Mononuclear cell (primary cell): ENCODE data around the gene PHLDB1. TPM values are rescaled to one million over a fixed set of nuclear protein-coding genes. Genes with fewer than 3 reads are reported as not detected.

Source experiments
- H3K27me3 ChIP-seq: 2 replicates; pipeline ENCODE4 v1.6.0; 2011; ENCODE audit warnings: low read length, control low read depth; ENCODE audit not compliant: insufficient read depth
- H3K4me1 ChIP-seq: 2 replicates; pipeline ENCODE4 v1.5.1; 2011; ENCODE audit warnings: mild to moderate bottlenecking, low read length, control low read depth; ENCODE audit not compliant: insufficient read depth
- H3K4me3 ChIP-seq: 2 replicates; pipeline ENCODE4 v1.5.1; 2011; ENCODE audit warnings: mild to moderate bottlenecking, low read length, moderate library complexity
- H3K9me3 ChIP-seq: 2 replicates; pipeline ENCODE4 v1.5.1; 2011; ENCODE audit warnings: low read depth, mild to moderate bottlenecking, control low read depth, low read length
- total RNA-seq: library from RNA; depleted of rRNA; stranded (reverse); fragments of >200 nt; gene quantifications from one replicate; pipeline ENCODE4 v1.2.3, GENCODE V29; 2012

The PHLDB1 gene
- total RNA-seq, 1 donor = 0.63 TPM

DNA sequence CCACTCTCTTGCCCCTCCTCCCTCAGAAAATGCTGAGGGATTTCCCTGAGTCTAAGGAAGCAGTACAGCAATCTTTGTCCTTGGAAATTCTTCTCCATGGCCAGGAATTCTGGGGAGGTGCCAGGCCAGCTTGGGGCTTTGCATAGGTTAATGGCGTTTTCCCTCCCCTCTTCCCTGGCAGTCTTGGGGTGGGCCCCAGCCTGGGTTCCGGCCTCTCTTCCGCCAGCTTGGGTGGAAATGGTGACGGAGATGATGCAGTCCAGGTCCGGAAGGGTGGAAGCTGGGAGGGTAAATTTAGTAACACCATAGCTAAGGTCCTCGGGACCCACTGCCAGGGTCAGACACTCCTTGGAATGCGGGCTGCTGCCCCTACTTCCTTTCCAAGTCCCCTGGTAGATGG, 5.0 kb downstream of the PHLDB1 start:
- H3K4me1 ChIP-seq = peaks cover 44% of the 10 kb centered on the region
- H3K9me3 ChIP-seq = no peaks in the 10 kb centered on the region
- H3K27me3 ChIP-seq = peaks cover 42% of the 10 kb centered on the region
- no peak overlapping the region for H3K4me3 ChIP-seq

DNA sequence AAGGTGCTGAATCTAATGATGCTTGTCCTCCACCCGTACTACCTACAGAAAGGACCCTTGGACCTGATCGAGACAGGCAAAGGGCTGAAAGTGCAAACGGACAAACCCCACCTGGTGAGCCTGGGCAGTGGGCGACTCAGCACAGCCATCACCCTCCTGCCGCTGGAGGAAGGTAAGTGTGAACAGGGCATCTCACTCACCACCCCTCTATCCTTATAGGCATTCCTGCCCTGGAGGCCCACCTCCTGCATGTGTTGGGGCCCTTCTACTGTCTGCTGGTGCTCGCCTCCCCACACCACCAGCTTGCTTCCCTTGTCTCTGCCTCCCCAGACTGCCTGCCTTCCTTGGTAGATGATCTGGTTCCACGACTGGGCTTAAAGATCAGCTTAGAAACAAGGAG, 7.1 kb downstream of the PHLDB1 start:
- no peaks in the 10 kb centered on the region for H3K9me3 ChIP-seq
- H3K4me3 ChIP-seq = no peak overlapping the region
- peaks cover 22% of the 10 kb centered on the region for H3K4me1 ChIP-seq
- H3K27me3 ChIP-seq = peaks cover 29% of the 10 kb centered on the region

DNA sequence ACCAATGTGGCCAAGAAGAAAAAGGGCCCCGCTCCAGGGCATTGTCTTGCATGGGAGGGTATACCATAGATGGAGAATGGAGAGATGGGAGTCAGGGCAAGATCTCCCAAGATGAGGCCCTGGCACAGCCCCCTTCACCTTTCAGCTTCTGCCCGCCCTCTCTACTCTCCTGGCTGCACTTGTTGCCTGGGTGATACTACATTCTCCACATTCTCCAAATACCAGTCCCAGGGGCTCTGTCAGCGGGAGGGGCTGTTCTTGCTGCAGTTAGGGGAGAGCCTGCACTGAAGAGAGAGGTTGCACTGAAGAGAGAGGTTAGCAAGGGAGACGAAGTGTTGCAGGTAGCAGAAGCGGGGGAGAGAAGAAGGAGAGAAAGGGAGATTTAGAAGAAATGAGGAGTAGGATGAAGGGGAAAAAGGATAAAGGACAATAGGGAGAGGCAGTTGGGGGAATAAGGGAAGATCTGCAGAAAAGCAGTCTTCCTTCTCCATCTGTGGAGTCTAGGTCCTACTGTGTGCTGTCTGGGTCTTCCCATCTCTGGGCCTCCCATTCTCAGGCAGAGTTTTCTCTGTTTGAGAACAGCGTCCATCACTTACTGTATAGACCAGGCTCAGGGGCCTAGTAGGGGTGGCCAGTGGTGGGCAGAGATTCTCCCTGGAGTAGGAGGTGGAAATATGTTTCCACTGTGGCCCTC, 8.0 kb downstream of the PHLDB1 start:
- Histone ChIP-seq H3K4me1 (peaks cover 13% of the 10 kb centered on the region), H3K27me3 (peaks cover 23% of the 10 kb centered on the region), H3K4me3 (no peak overlapping the region), H3K9me3 (no peaks in the 10 kb centered on the region)

DNA sequence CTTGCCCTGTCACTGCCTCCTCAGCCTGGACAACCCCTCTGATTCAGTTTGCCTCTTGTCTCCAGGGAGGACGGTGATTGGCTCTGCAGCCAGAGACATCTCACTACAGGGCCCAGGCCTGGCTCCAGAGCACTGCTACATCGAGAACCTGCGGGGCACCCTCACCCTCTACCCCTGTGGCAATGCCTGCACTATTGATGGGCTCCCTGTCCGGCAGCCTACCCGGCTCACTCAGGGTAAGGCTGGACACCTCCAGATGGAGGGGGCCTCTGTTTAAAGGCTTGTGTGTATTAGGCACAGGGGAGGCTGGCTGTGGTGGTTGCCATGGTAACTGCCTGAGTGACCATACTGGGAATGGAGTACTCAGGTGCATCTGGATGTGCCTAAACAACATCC, 8.6 kb downstream of the PHLDB1 start:
- Histone ChIP-seq H3K4me1 (peaks cover 12% of the 10 kb centered on the region), H3K4me3 (no peak overlapping the region), H3K27me3 (peaks cover 20% of the 10 kb centered on the region), H3K9me3 (no peaks in the 10 kb centered on the region)

DNA sequence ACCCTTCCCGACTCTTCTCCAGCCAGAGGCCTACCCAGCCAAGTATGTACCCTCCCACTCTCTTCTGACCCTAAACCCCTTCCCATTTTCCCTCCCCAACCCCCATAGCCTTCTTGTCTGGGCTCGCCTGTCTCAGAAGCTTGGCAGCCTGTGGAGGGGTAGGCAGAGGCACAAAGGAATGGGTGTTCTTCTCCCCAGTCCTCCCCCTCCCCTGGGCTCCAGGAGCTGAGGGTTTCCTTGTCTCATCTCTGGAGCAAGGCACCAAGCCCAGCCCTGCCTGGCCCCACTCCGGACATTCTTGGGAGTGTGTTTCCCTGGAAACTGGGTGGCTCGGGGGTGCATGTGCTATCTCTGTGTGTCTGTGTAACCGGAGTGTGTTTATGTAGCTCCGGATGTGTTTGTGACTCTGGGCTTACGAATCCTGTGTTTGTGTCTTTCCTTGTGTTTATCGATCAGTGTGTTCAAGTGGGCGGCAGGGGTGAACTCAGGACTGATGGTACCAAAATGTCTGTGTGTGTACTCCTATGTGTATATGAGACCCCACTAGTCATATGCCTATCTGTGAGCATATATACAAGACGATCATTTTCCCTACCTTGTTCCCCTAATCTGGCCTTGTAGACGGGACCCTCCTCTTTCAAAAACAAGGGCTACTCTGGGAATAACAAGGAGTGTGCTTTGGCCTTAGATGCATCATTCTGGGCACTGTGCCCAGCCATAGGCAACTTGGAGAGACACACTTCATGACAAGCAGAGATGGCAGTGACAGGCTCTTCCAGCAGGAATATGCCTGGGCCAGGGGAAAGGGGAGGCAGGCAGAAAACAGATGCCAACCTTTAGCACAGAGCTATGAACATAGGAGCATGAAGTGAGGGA, 10.9 kb downstream of the PHLDB1 start:
- Histone ChIP-seq H3K4me3 (no peak overlapping the region), H3K4me1 (peaks cover 10% of the 10 kb centered on the region)

DNA sequence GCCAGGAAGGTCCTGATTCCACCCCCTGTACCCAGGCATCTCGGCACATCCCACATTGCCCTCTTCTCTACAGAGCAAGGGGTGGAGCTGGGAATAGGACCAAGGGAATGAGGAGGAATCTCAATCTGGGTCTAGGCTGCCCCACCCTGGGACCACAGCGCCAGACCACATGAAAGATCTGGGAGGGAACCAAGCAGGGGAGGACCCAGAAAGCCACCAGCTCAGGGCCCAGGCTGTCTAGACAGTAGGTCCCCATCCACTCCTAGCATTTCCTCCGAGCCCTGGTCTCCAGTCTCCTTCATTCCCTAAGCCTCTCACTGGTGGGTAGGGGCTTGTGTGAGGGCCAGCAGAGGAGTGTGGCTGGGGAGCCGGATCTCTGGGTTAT, 11.6 kb downstream of the PHLDB1 start:
- Histone ChIP-seq H3K9me3 (no peaks in the 10 kb centered on the region), H3K4me3 (no peak overlapping the region), H3K27me3 (peaks cover 5% of the 10 kb centered on the region), H3K4me1 (peaks cover 10% of the 10 kb centered on the region)

More for the DNA sequence above, 10.9 kb downstream of the PHLDB1 start:
- Histone ChIP-seq H3K9me3 (no peaks in the 10 kb centered on the region), H3K27me3 (peaks cover 6% of the 10 kb centered on the region)

DNA sequence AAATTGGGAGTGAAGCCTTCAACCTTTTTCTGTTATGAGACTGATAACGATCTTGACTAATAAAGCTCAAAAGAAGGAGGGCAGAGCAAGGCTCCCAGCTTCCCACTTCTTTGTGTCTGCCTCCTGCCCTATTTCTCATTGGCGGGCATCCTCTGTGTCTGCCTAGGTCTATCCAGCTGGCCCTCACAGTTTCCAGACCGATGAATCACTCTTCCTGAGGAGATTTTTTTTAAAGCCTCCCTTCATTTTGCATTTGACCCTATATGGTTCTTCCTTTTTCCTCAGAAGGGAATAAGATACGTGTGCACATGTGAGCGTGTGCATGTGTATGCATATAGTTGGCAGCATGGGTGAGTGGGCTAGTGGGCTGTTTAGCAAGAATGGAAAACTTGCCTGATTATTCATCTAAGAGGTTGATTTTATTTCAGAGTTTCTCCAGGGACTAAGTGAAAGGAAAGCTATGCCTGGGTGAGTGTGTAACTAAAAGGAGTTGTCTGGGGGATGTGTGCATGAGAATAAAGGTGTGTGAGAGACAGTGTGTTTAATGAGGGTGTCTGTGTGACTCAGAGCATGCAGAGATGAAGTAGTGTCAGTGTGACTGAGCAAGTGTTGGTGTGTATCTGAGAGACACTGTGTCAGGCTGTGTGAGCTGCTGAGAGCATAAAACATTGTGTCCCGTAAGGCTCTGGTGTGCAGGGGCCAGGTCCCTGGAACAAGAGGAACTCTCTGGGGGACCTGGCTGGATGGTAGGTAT, 12.2 kb downstream of the PHLDB1 start:
- H3K9me3 ChIP-seq = no peaks in the 10 kb centered on the region

DNA sequence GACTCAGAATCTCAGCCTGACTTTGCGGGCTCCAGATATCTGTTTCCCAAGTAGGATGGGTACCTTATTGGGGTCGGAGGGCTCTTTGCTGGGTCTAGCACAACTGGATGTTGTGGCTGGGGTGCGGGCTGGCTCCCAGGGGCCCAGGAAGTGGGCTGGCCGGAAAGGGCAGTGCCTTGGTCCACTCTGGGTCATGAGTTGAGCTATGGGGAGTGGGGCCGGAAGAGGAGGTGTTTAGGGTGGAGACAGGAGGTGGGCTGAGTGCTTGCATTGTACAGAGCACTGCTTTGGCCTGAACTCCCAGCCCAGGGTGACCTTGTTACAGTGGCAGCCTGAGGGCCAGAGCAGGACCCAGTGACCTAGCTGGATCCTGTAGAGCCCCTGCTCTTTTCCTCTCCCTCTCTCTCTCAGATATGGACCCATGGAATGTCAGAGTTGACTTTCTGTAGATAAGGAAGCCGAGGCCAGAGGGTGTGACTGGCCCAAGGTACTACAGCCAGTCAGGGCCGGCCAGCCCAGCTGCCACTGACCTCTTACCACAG, 13.2 kb downstream of the PHLDB1 start:
- Histone ChIP-seq H3K9me3 (no peaks in the 10 kb centered on the region), H3K4me1 (peaks cover 10% of the 10 kb centered on the region), H3K4me3 (no peak overlapping the region), H3K27me3 (peaks cover 5% of the 10 kb centered on the region)

More for the DNA sequence above, 12.2 kb downstream of the PHLDB1 start:
- H3K27me3 ChIP-seq = peaks cover 5% of the 10 kb centered on the region
- H3K4me1 ChIP-seq = peaks cover 10% of the 10 kb centered on the region
- H3K4me3 ChIP-seq = no peak overlapping the region

DNA sequence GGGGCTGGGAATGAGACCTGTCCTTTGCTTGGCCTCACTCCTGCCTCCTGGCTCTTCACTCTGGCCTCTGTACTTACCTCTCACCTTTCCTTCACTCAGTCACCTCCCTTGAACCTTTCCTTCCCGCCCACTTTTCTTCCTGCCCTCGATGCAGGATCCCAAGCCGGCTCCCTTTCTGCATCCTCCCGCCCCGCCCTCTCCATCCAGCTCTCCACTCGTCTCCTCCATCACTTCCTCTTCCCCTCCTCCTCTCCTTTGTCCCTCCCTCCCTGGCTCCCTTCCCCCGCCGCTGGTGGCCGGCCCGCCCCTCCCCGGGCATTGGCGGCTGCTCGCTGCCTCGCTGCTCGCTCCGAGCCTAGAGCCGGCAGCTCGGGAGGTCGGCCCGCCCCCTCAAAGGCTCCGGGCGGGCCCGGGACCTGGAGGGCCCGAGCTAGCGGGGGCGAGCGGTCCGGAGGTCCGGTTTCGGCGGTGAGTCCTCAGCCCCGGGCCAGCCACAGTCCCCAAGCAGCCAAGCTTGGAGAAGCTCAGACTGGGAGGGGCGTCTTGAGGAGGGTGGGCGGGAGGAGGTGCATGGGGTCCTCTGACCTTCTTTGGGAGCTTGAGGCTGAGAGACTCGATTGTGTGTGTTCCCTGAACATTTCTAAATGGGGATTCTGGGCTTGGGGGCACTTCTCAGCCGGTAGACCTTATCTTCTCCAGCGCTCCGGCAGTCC, 13.8 kb downstream of the PHLDB1 start:
- Histone ChIP-seq H3K27me3 (peaks cover 5% of the 10 kb centered on the region), H3K4me1 (peaks cover 10% of the 10 kb centered on the region), H3K9me3 (no peaks in the 10 kb centered on the region), H3K4me3 (no peak overlapping the region)

DNA sequence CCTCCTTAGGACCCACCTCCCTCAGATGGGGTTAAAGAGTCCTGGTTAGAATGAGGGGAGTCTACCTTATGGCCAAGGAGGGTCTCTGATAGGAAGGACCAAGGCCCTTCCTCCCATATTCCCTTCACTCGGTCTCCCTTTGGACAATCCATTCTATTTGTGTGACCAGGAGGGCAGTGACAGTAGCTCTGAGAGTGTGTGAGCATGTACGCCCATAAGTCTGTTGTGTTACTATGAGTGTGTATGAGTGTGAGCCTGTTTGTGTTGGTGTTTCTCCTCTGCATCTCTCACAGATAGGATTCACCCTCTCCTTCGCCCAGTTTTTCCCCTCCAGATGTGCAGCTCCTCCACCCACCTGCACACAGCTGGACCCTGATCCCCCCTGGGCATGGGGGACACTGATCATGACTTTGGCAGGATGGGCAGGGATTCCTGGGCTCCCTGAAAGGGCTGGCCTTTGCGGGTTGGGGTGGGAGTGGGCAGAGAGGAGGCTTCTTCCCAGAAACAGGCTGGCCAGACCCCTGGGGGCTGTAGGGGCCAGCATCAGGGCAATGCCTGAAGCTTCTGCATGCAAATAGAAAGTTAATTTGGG, 14.5 kb downstream of the PHLDB1 start:
- H3K9me3 ChIP-seq = no peaks in the 10 kb centered on the region
- peaks cover 5% of the 10 kb centered on the region for H3K27me3 ChIP-seq
- H3K4me1 ChIP-seq = peaks cover 10% of the 10 kb centered on the region
- no peak overlapping the region for H3K4me3 ChIP-seq

DNA sequence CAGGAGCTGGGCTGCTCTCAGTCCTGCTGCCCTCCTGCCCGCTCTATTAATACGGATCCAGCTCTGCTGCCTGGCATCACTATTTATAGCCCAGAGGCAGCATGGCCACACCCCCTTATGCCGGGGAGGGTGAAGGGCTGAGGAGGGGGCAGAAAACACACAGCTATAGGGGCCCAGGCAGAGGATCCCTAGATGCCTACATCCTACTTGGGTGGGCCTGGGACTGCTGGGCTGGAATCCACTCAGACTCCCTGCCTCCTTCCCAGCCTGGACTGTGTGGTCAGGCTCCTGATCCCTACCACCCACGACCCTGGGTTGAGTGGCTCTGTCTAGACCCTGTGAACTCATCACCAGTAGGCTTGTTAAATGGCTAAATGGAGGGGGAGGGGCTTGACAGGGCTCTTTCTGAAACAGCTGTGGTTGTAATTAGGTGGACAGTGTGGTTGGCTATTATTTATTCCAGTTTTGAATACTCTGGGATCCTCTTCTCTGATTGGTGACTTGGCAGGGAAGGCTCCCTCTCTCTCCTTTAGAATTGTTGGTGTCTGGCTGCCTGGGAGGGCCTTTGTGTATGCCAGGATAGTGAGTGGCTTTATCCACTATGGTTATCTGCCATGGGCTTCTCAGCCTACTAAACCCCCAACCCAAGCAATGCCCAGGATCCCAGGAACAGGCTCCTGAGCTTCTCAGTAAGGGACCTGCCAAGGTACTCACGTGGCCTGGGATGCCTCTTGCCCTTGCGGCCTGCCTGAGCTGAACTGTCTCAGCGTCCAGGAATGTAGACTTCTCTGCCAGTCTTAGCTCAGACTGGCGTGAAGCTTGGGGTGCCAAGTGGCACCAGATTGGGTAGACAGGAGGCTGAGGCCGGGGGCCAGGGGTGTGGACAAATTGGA, 15.2 kb downstream of the PHLDB1 start:
- peaks cover 10% of the 10 kb centered on the region for H3K4me1 ChIP-seq
- no peak overlapping the region for H3K4me3 ChIP-seq
- no peaks in the 10 kb centered on the region for H3K9me3 ChIP-seq
- H3K27me3 ChIP-seq = peaks cover 5% of the 10 kb centered on the region

DNA sequence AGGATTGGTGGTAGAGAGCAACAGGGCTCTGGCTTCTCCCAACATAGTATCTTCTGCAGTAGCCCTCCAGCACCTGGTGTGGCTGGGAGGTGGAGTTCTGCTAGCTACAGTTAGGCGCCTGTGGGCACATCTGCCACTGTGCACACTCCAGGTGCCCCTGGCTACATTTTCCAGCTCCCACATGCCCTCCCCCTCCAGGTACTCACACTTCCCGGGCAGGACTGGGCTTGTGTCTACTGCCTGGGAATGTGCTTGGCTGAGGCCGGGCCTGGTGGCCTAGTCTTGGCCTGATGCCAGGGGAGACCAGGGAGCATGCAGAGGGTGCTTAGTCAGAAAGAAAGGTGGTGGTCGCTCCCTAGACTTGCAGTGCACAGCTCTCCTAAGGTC, 15.8 kb downstream of the PHLDB1 start:
- Histone ChIP-seq H3K4me3 (no peak overlapping the region), H3K9me3 (no peaks in the 10 kb centered on the region)

DNA sequence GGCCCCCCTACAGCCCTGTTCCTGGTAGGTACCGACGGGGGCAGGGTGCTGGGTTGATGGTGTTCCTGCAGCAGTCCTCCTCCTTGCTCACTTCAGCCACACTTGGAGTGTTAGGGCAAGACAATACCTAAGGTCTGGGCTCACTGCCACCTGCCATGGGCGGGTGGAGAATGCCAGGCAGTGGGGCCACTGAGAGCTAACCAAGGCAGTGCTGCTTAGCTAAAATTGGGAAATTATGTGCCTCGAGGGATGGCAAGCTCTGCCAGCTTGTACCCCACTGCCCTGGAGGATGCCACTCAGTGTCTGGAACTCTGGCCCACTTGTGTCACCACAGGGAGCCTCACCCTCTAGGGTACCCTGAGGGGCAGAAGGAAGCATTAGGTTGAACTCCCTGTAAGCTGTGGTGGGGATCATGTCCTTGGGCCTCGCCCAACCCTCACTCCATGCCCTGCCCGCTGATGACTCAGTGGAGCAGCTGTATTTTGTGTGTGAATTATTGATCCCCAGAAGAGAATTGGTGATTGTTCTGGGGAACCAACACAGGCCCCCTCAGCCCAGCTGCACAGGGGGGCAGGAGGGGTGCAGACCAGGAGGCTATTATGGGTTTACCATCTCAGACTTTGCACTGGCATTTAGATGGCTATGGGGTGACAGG, 17.7 kb downstream of the PHLDB1 start:
- Histone ChIP-seq H3K4me1 (peaks cover 10% of the 10 kb centered on the region), H3K9me3 (no peaks in the 10 kb centered on the region), H3K27me3 (peaks cover 5% of the 10 kb centered on the region), H3K4me3 (no peak overlapping the region)

More for the DNA sequence above, 15.8 kb downstream of the PHLDB1 start:
- peaks cover 5% of the 10 kb centered on the region for H3K27me3 ChIP-seq
- H3K4me1 ChIP-seq = peaks cover 10% of the 10 kb centered on the region
